Kidney (tissue), 14 donors: ENCODE measurements around the gene RIPPLY3. TPM values are rescaled to one million over a fixed set of nuclear protein-coding genes. Genes with fewer than 3 reads are reported as not detected.

Experiments used
- DNase-seq, 5 donors: peaks; one replicate each; pipeline ENCODE4 v3.0.0-alpha.2; 2013 to 2020
- FAIRE-seq: peaks from 2 replicates; lab custom pipeline; 2012; peaks lifted over from hg19 to GRCh38; lab: Jason Lieb, UNC
- H3K27ac ChIP-seq, 2 donors: one replicate each; pipeline ENCODE4 v1.7.0; 2013; ENCODE audit warnings: low read depth in 2 of 2, low read length in 2 of 2, inconsistent platforms in 1 of 2
- H3K27me3 ChIP-seq: one replicate; pipeline ENCODE4 v1.7.1; 2013; ENCODE audit warnings: low read length, inconsistent platforms; ENCODE audit not compliant: control insufficient read depth, insufficient read depth
- H3K36me3 ChIP-seq, 3 donors: one replicate each; pipeline versions ENCODE4 v1.7.0 to v1.7.1; 2013; ENCODE audit warnings: low read length in 3 of 3, control low read depth in 1 of 3, inconsistent platforms in 1 of 3; ENCODE audit not compliant: insufficient read depth in 3 of 3, control insufficient read depth in 2 of 3
- H3K4me1 ChIP-seq, 3 donors: one replicate each; pipeline versions ENCODE4 v1.7.0 to v1.7.1; 2013; ENCODE audit warnings: low read length in 3 of 3, inconsistent platforms in 1 of 3, low read depth in 1 of 3; ENCODE audit not compliant: control insufficient read depth in 2 of 3, insufficient read depth in 2 of 3
- H3K4me3 ChIP-seq, 3 donors: one replicate each; pipeline versions ENCODE4 v1.7.0 to v1.8.1; 2013; ENCODE audit warnings: low read length in 3 of 3, control low read depth in 1 of 3, inconsistent platforms in 1 of 3
- H3K9ac ChIP-seq, 3 donors: one replicate each; pipeline versions ENCODE4 v1.7.0 to v1.7.1; 2013; ENCODE audit warnings: low read length in 3 of 3, control low read depth in 1 of 3, inconsistent platforms in 1 of 3
- H3K9me3 ChIP-seq, 3 donors: one replicate each; pipeline versions ENCODE4 v1.7.0 to v1.7.1; 2013; ENCODE audit warnings: low read length in 3 of 3, control low read depth in 1 of 3, inconsistent platforms in 1 of 3; ENCODE audit not compliant: control insufficient read depth in 2 of 3, insufficient read depth in 1 of 3
- intact Hi-C: fragments of 100-400 bp; cut with DNase I; formaldehyde crosslinking; loops from one replicate; pipeline ENCODE4 v1.11.1; 2022
- polyA plus RNA-seq: library from polyadenylated mRNA; stranded (reverse); fragments of 350-450 nt; fragmentation: Illumina TruSeq; extraction: RNeasy Lipid Tissue Mini Kit (QIAGEN cat#74804); gene quantifications from one replicate; pipeline ENCODE4 v1.2.3, GENCODE V29; 2014; ENCODE audit warnings: low read depth, low replicate concordance; ENCODE audit not compliant: insufficient read depth
- total RNA-seq: library from RNA; stranded (reverse); fragmentation: NEBNext Ultra II Directional; extraction: Animal tissue kit (Norgen Biotek cat#: 25700); gene quantifications from one replicate; pipeline ENCODE4 v1.2.1, GENCODE V29; 2021
- TF ChIP-seq, protein P1 (sequence below): IDR thresholded peaks from 3 replicates; pipeline ENCODE4 v1.5.1; 2012; ENCODE audit warnings: mild to moderate bottlenecking, moderate library complexity, borderline replicate concordance; ENCODE audit not compliant: insufficient read depth; ENCODE audit errors: extremely low read depth
- donor health status: control.
- donor health status: control.
- donor health status: control.
- donor health status: control.
- donor health status: control.
- donor health status: DM: yes; HTN: yes; CAD: no.
- donor health status: Normal renal cell carcinoma (clear cell type).

RIPPLY3 gene
- total and polyA plus RNA-seq, 2 donors from 2014 or later: 0.26 to 0.31 TPM

DNA sequence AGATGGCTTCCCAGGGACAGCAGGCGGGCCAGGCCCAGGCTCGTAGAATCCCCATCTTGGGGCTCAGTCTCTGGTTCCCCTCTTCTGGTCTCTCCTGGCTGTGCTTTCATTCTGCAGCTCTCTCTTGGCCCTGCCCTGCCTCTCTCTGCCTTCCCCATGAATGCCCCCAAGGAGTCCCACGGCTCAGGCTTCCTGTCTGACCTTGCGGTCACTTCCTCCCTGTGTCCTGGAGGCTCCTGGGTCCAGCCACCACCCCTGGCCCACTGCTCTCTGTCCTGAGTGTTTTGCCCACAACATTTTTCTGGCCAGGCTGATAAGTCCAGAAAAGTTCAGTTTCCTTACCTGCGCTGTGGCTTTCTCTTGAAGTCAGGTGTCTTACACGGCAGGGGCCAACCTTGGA is 37.3 kb downstream of the RIPPLY3 start:
- Histone ChIP-seq H3K27me3 (no peaks in the 10 kb centered on the region), H3K36me3 (no peaks in the 10 kb centered on the region), H3K27ac (no peak overlapping the region), H3K4me3 (no peak overlapping the region), H3K9ac (no peak overlapping the region), H3K9me3 (no peaks in the 10 kb centered on the region), H3K4me1 (no peaks in the 10 kb centered on the region)
- FAIRE-seq (no peak), DNase-seq (no peak)
- TF ChIP-seq, protein P1, sequence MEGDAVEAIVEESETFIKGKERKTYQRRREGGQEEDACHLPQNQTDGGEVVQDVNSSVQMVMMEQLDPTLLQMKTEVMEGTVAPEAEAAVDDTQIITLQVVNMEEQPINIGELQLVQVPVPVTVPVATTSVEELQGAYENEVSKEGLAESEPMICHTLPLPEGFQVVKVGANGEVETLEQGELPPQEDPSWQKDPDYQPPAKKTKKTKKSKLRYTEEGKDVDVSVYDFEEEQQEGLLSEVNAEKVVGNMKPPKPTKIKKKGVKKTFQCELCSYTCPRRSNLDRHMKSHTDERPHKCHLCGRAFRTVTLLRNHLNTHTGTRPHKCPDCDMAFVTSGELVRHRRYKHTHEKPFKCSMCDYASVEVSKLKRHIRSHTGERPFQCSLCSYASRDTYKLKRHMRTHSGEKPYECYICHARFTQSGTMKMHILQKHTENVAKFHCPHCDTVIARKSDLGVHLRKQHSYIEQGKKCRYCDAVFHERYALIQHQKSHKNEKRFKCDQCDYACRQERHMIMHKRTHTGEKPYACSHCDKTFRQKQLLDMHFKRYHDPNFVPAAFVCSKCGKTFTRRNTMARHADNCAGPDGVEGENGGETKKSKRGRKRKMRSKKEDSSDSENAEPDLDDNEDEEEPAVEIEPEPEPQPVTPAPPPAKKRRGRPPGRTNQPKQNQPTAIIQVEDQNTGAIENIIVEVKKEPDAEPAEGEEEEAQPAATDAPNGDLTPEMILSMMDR: no peak
- intact Hi-C loops: no loop called here

DNA sequence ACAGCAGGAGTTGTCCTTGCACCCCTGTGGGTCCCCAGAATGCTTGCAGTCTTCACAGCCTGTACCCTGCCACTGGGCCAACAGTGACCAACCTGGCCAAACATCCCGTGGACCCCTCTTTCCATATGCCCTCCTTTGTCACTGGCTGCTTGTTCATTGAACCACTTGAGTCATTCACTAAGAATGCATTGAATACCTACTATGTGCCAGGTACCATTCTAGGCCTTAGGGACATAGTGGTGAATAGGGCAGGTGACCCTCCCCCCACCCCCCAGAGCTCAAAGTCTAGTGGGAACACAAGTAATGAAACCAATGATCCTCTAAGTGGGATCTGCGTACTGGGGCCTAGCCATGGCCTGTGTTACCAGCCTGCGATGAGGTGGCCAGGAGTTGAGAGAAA is 38.1 kb downstream of the RIPPLY3 start:
- intact Hi-C loops: no loop called here
- FAIRE-seq: no peak

GRCh38 chr21:37045149-37045548 is 38.6 kb downstream of the RIPPLY3 start:
- H3K4me3 ChIP-seq: no peak overlapping the region
- no peak overlapping the region for H3K9ac ChIP-seq
- TF ChIP-seq, protein P1: no peak
- no peaks in the 10 kb centered on the region for H3K27me3 ChIP-seq
- DNase-seq (no peak), FAIRE-seq (no peak)
- intact Hi-C loops: no loop called here
- H3K9me3 ChIP-seq: no peaks in the 10 kb centered on the region
- no peaks in the 10 kb centered on the region for H3K4me1 ChIP-seq
- H3K27ac ChIP-seq: no peak overlapping the region
- no peaks in the 10 kb centered on the region for H3K36me3 ChIP-seq

More for the DNA sequence above, 38.1 kb downstream of the RIPPLY3 start:
- Histone ChIP-seq H3K4me3 (no peak overlapping the region), H3K36me3 (no peaks in the 10 kb centered on the region), H3K27ac (no peak overlapping the region), H3K9ac (no peak overlapping the region), H3K9me3 (no peaks in the 10 kb centered on the region), H3K27me3 (no peaks in the 10 kb centered on the region), H3K4me1 (no peaks in the 10 kb centered on the region)
- no peak for DNase-seq
- TF ChIP-seq, protein P1: no peak

DNA sequence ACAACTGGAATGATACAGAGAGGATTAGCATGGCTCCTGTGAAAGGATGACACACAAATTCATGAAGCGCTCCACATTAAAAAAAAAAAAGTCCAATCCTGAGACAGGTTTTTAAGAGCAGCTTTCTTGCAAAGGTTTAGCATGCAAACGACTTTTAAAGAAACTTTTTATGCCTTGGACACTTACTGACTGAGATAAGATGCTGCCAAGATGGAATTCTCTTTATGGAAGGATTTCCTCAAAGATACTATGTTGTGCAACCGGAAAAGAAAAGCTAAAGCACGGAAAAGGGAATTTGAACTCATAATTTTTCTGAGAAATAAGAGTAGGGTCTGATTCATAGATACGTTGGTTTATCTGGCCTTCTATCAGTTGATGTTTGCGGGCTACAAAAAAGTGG is 39.1 kb downstream of the RIPPLY3 start:
- TF ChIP-seq, protein P1: no peak
- no peak for DNase-seq
- no peaks in the 10 kb centered on the region for H3K36me3 ChIP-seq

More for the DNA sequence above, 39.1 kb downstream of the RIPPLY3 start:
- H3K4me1 ChIP-seq: no peaks in the 10 kb centered on the region
- intact Hi-C loops: no loop called here
- H3K4me3 ChIP-seq: no peak overlapping the region
- H3K27me3 ChIP-seq: no peaks in the 10 kb centered on the region
- no peak for FAIRE-seq
- H3K9ac ChIP-seq: no peak overlapping the region
- no peaks in the 10 kb centered on the region for H3K9me3 ChIP-seq
- H3K27ac ChIP-seq: no peak overlapping the region
